HepG2 (cell line): ENCODE results near the gene DYNLT2B. TPM values are rescaled to one million over a fixed set of nuclear protein-coding genes. Genes with fewer than 3 reads are reported as not detected.

Source experiments
- CCAR2 ChIP-seq: fragments of 200-400 bp; formaldehyde crosslinking; optimal IDR thresholded peaks from 2 replicates; pipeline ENCODE3; 2018; ENCODE audit warnings: low read depth, mild to moderate bottlenecking, low read length, moderate library complexity
- CHCHD3 ChIP-seq: sonication (generic); formaldehyde crosslinking; IDR thresholded peaks from 2 replicates; pipeline ENCODE4 v1.8.0; 2022; ENCODE audit warnings: mild to moderate bottlenecking, missing genetic modification reagents, moderate library complexity
- FIP1L1 ChIP-seq: fragments of 200-400 bp; formaldehyde crosslinking; IDR thresholded peaks from 2 replicates; pipeline ENCODE4 v1.6.1; 2018; ENCODE audit warnings: low read depth, mild to moderate bottlenecking, low read length, moderate library complexity, borderline replicate concordance; ENCODE audit not compliant: insufficient read depth
- GLMP ChIP-seq: sonication (generic); formaldehyde crosslinking; IDR thresholded peaks from 2 replicates; pipeline ENCODE4 v1.9.0; 2021; ENCODE audit warnings: missing genetic modification reagents, mild to moderate bottlenecking, borderline replicate concordance
- MAFK ChIP-seq, 2 experiments: IDR thresholded peaks in 1 of 2; conservative IDR thresholded peaks in 1 of 2; 2 replicates each; pipeline ENCODE4 v1.6.1; 2011; ENCODE audit warnings: improper control_type of control experiment in 2 of 2, low read length in 2 of 2
- MTF2 ChIP-seq: sonication (generic); formaldehyde crosslinking; IDR thresholded peaks from 2 replicates; pipeline ENCODE4 v1.5.0; 2020; ENCODE audit warnings: missing genetic modification reagents, borderline replicate concordance
- SKIL ChIP-seq: sonication (generic); formaldehyde crosslinking; IDR thresholded peaks from 2 replicates; pipeline ENCODE4 v1.8.0; 2022; ENCODE audit warnings: missing genetic modification reagents, mild to moderate bottlenecking, moderate library complexity, borderline replicate concordance
- SP140L ChIP-seq: sonication (generic); formaldehyde crosslinking; IDR thresholded peaks from 2 replicates; pipeline ENCODE4 v1.4.0; 2020; ENCODE audit warnings: missing genetic modification reagents, borderline replicate concordance
- ZFP1 ChIP-seq: IDR thresholded peaks from 2 replicates; pipeline ENCODE4 v1.6.1; 2016
- ZMAT5 ChIP-seq: sonication (generic); formaldehyde crosslinking; IDR thresholded peaks from 2 replicates; pipeline ENCODE4 v1.5.0; 2020; ENCODE audit warnings: mild to moderate bottlenecking, low read depth, missing genetic modification reagents, borderline replicate concordance
- ZNF747 ChIP-seq: sonication (generic); formaldehyde crosslinking; IDR thresholded peaks from 2 replicates; pipeline ENCODE4 v1.8.1; 2023; ENCODE audit warnings: missing genetic modification reagents, mild to moderate bottlenecking, borderline replicate concordance
- polyA plus RNA-seq, 8 experiments: library from polyadenylated mRNA; depleted of rRNA in 3 of 8; stranded (reverse) in 7 of 8; unstranded in 1 of 8; fragments of >200 nt; fragmentation: Illumina TruSeq in 4 of 8; extraction: Trizol in 4 of 8; gene quantifications; 2 replicates each; pipeline versions ENCODE4 v1.2.1 to v1.2.3, GENCODE V29; 2011 to 2016; ENCODE audit warnings: low read depth in 4 of 8, missing spikeins in 1 of 8, mixed read lengths in 1 of 8; ENCODE audit not compliant: insufficient read depth in 1 of 8
- total RNA-seq, 5 experiments: library from RNA; depleted of rRNA; stranded (reverse); fragments of >200 nt; fragmentation: Illumina TruSeq; extraction: Trizol; gene quantifications; 2 replicates each; pipeline ENCODE4 v1.2.3, GENCODE V29; 2016; ENCODE audit warnings: low read depth in 1 of 5
- TF ChIP-seq, protein P1 (sequence below): sonication (generic); formaldehyde crosslinking; IDR thresholded peaks from 2 replicates; pipeline ENCODE4 v1.4.0; 2020; ENCODE audit warnings: missing genetic modification reagents, borderline replicate concordance
- TF ChIP-seq, protein P2 (sequence below): sonication (generic); formaldehyde crosslinking; IDR thresholded peaks from 2 replicates; pipeline ENCODE4 v1.4.0; 2020; ENCODE audit warnings: missing genetic modification reagents, mild to moderate bottlenecking, borderline replicate concordance

The DYNLT2B gene
- total and polyA plus RNA-seq, 2 of the 13 experiments (the other 11 are each of a cell fraction or from before 2014, with no cell fraction given), result 4.0 to 7.0 TPM

DNA sequence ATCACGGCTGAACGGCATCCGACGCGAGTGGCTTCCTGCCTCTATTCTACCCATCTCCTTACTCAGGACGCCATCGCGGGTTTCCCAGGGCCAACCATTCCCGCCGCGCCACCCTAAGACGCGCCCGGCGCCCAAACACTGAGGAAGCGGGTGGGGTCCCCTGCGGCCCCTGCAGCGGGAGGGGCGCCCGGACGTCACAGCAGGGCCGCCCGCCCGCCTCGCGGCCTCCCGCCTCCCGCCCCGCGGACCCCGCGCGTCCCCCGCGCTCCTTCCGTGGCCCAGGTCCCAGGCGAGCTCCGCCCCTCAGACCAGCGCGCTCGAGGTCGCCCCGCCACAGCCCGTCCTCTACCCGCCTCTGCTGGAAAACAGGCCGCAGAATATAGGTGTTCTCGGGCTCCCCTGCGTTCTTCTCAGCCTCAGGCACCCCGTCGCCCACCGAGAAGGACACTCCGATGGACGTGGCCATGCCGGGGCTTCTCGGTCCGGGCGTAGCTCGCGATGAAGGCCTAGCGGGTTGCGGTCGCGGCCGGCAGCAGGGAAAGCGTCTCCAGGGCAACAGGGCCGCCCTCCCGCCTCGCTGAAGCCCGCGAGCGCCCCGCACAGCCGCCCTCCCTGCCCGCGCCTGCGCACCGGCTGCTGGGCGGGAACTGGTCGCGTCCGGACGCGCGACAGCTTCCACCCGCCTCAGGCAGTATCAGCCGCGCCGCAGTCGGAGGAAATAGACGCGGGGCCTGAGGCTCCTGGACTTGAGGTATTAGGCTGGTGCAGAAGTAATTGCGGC lies at the start of gene DYNLT2B (continued):
- TF ChIP-seq, protein P1, sequence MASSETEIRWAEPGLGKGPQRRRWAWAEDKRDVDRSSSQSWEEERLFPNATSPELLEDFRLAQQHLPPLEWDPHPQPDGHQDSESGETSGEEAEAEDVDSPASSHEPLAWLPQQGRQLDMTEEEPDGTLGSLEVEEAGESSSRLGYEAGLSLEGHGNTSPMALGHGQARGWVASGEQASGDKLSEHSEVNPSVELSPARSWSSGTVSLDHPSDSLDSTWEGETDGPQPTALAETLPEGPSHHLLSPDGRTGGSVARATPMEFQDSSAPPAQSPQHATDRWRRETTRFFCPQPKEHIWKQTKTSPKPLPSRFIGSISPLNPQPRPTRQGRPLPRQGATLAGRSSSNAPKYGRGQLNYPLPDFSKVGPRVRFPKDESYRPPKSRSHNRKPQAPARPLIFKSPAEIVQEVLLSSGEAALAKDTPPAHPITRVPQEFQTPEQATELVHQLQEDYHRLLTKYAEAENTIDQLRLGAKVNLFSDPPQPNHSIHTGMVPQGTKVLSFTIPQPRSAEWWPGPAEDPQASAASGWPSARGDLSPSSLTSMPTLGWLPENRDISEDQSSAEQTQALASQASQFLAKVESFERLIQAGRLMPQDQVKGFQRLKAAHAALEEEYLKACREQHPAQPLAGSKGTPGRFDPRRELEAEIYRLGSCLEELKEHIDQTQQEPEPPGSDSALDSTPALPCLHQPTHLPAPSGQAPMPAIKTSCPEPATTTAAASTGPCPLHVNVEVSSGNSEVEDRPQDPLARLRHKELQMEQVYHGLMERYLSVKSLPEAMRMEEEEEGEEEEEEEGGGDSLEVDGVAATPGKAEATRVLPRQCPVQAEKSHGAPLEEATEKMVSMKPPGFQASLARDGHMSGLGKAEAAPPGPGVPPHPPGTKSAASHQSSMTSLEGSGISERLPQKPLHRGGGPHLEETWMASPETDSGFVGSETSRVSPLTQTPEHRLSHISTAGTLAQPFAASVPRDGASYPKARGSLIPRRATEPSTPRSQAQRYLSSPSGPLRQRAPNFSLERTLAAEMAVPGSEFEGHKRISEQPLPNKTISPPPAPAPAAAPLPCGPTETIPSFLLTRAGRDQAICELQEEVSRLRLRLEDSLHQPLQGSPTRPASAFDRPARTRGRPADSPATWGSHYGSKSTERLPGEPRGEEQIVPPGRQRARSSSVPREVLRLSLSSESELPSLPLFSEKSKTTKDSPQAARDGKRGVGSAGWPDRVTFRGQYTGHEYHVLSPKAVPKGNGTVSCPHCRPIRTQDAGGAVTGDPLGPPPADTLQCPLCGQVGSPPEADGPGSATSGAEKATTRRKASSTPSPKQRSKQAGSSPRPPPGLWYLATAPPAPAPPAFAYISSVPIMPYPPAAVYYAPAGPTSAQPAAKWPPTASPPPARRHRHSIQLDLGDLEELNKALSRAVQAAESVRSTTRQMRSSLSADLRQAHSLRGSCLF (CRISPR knock-in tag), result no peak
- TF ChIP-seq CHCHD3, result peak; percentile 83; the same call in 1 of the 2 replicates
- TF ChIP-seq ZMAT5 (CRISPR knock-in tag), result no peak
- TF ChIP-seq, protein P2, sequence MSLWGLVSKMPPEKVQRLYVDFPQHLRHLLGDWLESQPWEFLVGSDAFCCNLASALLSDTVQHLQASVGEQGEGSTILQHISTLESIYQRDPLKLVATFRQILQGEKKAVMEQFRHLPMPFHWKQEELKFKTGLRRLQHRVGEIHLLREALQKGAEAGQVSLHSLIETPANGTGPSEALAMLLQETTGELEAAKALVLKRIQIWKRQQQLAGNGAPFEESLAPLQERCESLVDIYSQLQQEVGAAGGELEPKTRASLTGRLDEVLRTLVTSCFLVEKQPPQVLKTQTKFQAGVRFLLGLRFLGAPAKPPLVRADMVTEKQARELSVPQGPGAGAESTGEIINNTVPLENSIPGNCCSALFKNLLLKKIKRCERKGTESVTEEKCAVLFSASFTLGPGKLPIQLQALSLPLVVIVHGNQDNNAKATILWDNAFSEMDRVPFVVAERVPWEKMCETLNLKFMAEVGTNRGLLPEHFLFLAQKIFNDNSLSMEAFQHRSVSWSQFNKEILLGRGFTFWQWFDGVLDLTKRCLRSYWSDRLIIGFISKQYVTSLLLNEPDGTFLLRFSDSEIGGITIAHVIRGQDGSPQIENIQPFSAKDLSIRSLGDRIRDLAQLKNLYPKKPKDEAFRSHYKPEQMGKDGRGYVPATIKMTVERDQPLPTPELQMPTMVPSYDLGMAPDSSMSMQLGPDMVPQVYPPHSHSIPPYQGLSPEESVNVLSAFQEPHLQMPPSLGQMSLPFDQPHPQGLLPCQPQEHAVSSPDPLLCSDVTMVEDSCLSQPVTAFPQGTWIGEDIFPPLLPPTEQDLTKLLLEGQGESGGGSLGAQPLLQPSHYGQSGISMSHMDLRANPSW (CRISPR knock-in tag), result no peak
- peak; percentile 65; the same call in 1 of the 2 replicates for TF ChIP-seq ZNF747
- TF ChIP-seq MAFK (conservative IDR thresholded peaks at IDR 0.05 in 1 of 2, IDR thresholded peaks at IDR 0.05 in 1 of 2; ENCODE audit: low read length in 2 of 2), result no peak
- no peak for TF ChIP-seq SP140L (CRISPR knock-in tag)
- no peak for TF ChIP-seq CCAR2
- TF ChIP-seq FIP1L1, result no peak
- no peak for TF ChIP-seq ZFP1 (CRISPR knock-in tag)
- no peak for TF ChIP-seq MTF2 (CRISPR knock-in tag)
- no peak for TF ChIP-seq GLMP (CRISPR knock-in tag)
- no peak for TF ChIP-seq SKIL (CRISPR knock-in tag)
